ENCODE measurements around the gene MORN5.

- TF ChIP-seq GATA3 (IDR thresholded peaks at IDR 0.05; ENCODE audit: low read depth, low read length) (no peak), GATA2 (IDR thresholded peaks at IDR 0.05; ENCODE audit: low read depth, low read length) (no peak)
Observed at GRCh38 chr9:122110100-122110833, 49.4 kb upstream of the MORN5 start.

Data from SH-SY5Y (cell line).